Measurements from ENCODE around the gene ANK3. TPM values are rescaled to one million over a fixed set of nuclear protein-coding genes. Genes with fewer than 3 reads are reported as not detected.

The ANK3 gene
- total RNA-seq (10 to 100 TPM; 42.5 to 86.7 (median 61.0) TPM), polyA plus RNA-seq (10 to 100 TPM; 10.8 to 29.4 (median 23.6) TPM)

GRCh38 chr10:60389413-60390025 is at the start of gene ANK3:
Gene ANK3, minus strand, starts transcription at chr10:60389875. Its CDS starts 337 bp downstream, at chr10:60389538.
- H3K27ac ChIP-seq = peak within 1 kb of the TSS in 1 of 4 donors; percentile 12
- H3K27me3 ChIP-seq = no peaks in the 10 kb centered on the region
- peaks cover 0 to 9% (median 7%) of the 10 kb centered on the region in 4 donors for H3K4me1 ChIP-seq
- no peak within 1 kb of the TSS for H3K4me3 ChIP-seq
- intact Hi-C loops (cut with DNase I) = no loop called here
- no peak for TF ChIP-seq EP300 (IDR thresholded peaks at IDR 0.05)
- TF ChIP-seq POLR2AphosphoS5 (IDR thresholded peaks at IDR 0.05) = no peak
- TF ChIP-seq POLR2A (IDR thresholded peaks at IDR 0.05) = no peak
- no peak for TF ChIP-seq CTCF (IDR thresholded peaks at IDR 0.05)
- no peak for DNase-seq
- 90% methylated on average over 10 of the region's 10 CpGs for WGBS, 2 donors
- H3K36me3 ChIP-seq = no peaks in the 10 kb centered on the region
- no peaks in the 10 kb centered on the region for H3K9me3 ChIP-seq

GRCh38 chr10:60434418-60435046 is 44.9 kb upstream of the ANK3 start:
- Histone ChIP-seq H3K27ac (no peak overlapping the region), H3K9me3 (no peaks in the 10 kb centered on the region), H3K4me3 (no peak overlapping the region), H3K36me3 (no peaks in the 10 kb centered on the region), H3K27me3 (no peaks in the 10 kb centered on the region), H3K4me1 (peaks cover 0 to 44% (median 28%) of the 10 kb centered on the region in 4 donors)
- intact Hi-C loops (cut with DNase I) = loop anchor here (2.0 to 5.0 kb wide), 4 partner anchors 227 to 807 kb away; no protein-coding TSS in a partner anchor
- WGBS, 2 donors = 65 to 69% methylated on average over 3 of the region's 3 CpGs
- DNase-seq = no peak
- peak; percentile 58 to 71 (median 66) for TF ChIP-seq CTCF (IDR thresholded peaks at IDR 0.05)
- TF ChIP-seq POLR2AphosphoS5 (IDR thresholded peaks at IDR 0.05) = no peak

GRCh38 chr10:60433684-60434083 is 44.0 kb upstream of the ANK3 start:
- Histone ChIP-seq H3K27ac (peak overlapping the region in 1 of 4 donors; percentile 16), H3K36me3 (no peaks in the 10 kb centered on the region), H3K9me3 (no peaks in the 10 kb centered on the region), H3K27me3 (no peaks in the 10 kb centered on the region), H3K4me3 (no peak overlapping the region), H3K4me1 (peaks cover 0 to 52% (median 35%) of the 10 kb centered on the region in 4 donors)
- TF ChIP-seq POLR2AphosphoS5 (IDR thresholded peaks at IDR 0.05) (no peak), POLR2A (IDR thresholded peaks at IDR 0.05) (no peak), CTCF (IDR thresholded peaks at IDR 0.05) (no peak), EP300 (IDR thresholded peaks at IDR 0.05) (no peak)
- intact Hi-C loops (cut with DNase I) = loop anchor here (2.0 to 5.0 kb wide), 3 partner anchors 226 to 333 kb away; no protein-coding TSS in a partner anchor
- 14 to 41% methylated on average over 3 of the region's 3 CpGs for WGBS, 2 donors
- no peak for DNase-seq

GRCh38 chr10:60430836-60431597 is 41.3 kb upstream of the ANK3 start:
- WGBS, 2 donors = 86 to 87% methylated on average over 7 of the region's 7 CpGs
- peaks cover 0 to 58% (median 41%) of the 10 kb centered on the region in 4 donors for H3K4me1 ChIP-seq
- H3K36me3 ChIP-seq = no peaks in the 10 kb centered on the region
- no peak for DNase-seq
- no peaks in the 10 kb centered on the region for H3K9me3 ChIP-seq
- intact Hi-C loops (cut with DNase I) = loop anchor here (5.0 kb wide), 2 partner anchors 224 to 314 kb away; no protein-coding TSS in a partner anchor
- TF ChIP-seq CTCF (IDR thresholded peaks at IDR 0.05) (no peak), EP300 (IDR thresholded peaks at IDR 0.05) (no peak), POLR2AphosphoS5 (IDR thresholded peaks at IDR 0.05) (no peak), POLR2A (IDR thresholded peaks at IDR 0.05) (no peak)
- peak overlapping the region in 2 of 4 donors; percentile 30 to 48 for H3K27ac ChIP-seq
- H3K4me3 ChIP-seq = no peak overlapping the region
- H3K27me3 ChIP-seq = no peaks in the 10 kb centered on the region

Measured in sigmoid colon (tissue), 7 donors.